Bronchial epithelial cell (primary cell): Measurements from ENCODE around the gene OGDHL. TPM values are rescaled to one million over a fixed set of nuclear protein-coding genes. Genes with fewer than 3 reads are reported as not detected.

Source experiments
- DNase-seq: peaks from one replicate; pipeline ENCODE4 v3.0.0-alpha.2; 2010; ENCODE audit warnings: low read depth
- FAIRE-seq: peaks from 2 replicates; lab custom pipeline; 2011; peaks lifted over from hg19 to GRCh38; lab: Jason Lieb, UNC
- H3K27me3 ChIP-seq: 2 replicates; pipeline ENCODE4 v1.5.1; 2011; ENCODE audit warnings: low read length; ENCODE audit not compliant: control insufficient read depth, insufficient read depth
- H3K36me3 ChIP-seq: 2 replicates; pipeline ENCODE4 v1.5.1; 2011; ENCODE audit warnings: low read length; ENCODE audit not compliant: control insufficient read depth, insufficient read depth
- H3K4me3 ChIP-seq: 2 replicates; pipeline ENCODE4 v1.5.1; 2011; ENCODE audit warnings: mild to moderate bottlenecking, low read depth, low read length, control low read depth
- total RNA-seq: library from RNA; depleted of rRNA; stranded (reverse); fragments of >200 nt; gene quantifications from 2 replicates; pipeline ENCODE4 v1.2.1, GENCODE V29; 2014
- TF ChIP-seq, protein P1 (sequence below): IDR thresholded peaks from 2 replicates; pipeline ENCODE4 v1.5.1; 2011; ENCODE audit warnings: mild to moderate bottlenecking, moderate library complexity, low read length, control low read depth, inconsistent platforms; ENCODE audit not compliant: insufficient read depth, severe bottlenecking

Gene OGDHL
- total RNA-seq, 1 donor from 2014 or later: not detected

GRCh38 chr10:49761201-49761788, 828 bp downstream of the OGDHL start:
- FAIRE-seq: no peak
- Histone ChIP-seq H3K27me3 (peaks cover 3% of the 10 kb centered on the region), H3K36me3 (no peaks in the 10 kb centered on the region), H3K4me3 (no peak overlapping the region)
- TF ChIP-seq, protein P1, sequence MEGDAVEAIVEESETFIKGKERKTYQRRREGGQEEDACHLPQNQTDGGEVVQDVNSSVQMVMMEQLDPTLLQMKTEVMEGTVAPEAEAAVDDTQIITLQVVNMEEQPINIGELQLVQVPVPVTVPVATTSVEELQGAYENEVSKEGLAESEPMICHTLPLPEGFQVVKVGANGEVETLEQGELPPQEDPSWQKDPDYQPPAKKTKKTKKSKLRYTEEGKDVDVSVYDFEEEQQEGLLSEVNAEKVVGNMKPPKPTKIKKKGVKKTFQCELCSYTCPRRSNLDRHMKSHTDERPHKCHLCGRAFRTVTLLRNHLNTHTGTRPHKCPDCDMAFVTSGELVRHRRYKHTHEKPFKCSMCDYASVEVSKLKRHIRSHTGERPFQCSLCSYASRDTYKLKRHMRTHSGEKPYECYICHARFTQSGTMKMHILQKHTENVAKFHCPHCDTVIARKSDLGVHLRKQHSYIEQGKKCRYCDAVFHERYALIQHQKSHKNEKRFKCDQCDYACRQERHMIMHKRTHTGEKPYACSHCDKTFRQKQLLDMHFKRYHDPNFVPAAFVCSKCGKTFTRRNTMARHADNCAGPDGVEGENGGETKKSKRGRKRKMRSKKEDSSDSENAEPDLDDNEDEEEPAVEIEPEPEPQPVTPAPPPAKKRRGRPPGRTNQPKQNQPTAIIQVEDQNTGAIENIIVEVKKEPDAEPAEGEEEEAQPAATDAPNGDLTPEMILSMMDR: no peak
- DNase-seq: no peak

DNA sequence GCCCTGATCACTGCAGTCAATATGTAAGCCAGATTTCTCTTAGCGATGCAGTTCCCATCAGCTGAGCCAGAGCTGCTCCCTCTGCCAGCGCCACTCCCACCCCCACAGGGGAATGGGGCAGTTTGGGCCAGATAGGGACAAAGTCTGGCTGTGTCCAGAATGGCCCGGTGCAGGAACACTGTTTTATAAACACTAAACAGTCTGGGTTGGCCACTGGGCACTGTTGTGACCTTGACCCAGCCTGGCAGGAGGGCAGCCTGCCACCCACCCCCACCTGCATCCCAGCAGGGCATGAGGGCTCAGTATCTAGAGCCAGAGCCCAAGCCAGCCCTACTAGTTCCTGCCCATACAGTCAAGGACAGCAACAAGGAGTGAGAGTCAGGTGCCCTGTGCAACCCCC, 1.3 kb downstream of the OGDHL start:
- H3K36me3 ChIP-seq: no peaks in the 10 kb centered on the region
- TF ChIP-seq, protein P1: no peak
- H3K27me3 ChIP-seq: peaks cover 3% of the 10 kb centered on the region
- FAIRE-seq: no peak
- no peak overlapping the region for H3K4me3 ChIP-seq
- DNase-seq: no peak

- FAIRE-seq: no peak
- H3K4me3 ChIP-seq: no peak overlapping the region
- no peaks in the 10 kb centered on the region for H3K36me3 ChIP-seq
- TF ChIP-seq, protein P1: no peak
- peaks cover 3% of the 10 kb centered on the region for H3K27me3 ChIP-seq
- DNase-seq: no peak
Measured at GRCh38 chr10:49759787-49760551, 2.2 kb downstream of the OGDHL start.

DNA sequence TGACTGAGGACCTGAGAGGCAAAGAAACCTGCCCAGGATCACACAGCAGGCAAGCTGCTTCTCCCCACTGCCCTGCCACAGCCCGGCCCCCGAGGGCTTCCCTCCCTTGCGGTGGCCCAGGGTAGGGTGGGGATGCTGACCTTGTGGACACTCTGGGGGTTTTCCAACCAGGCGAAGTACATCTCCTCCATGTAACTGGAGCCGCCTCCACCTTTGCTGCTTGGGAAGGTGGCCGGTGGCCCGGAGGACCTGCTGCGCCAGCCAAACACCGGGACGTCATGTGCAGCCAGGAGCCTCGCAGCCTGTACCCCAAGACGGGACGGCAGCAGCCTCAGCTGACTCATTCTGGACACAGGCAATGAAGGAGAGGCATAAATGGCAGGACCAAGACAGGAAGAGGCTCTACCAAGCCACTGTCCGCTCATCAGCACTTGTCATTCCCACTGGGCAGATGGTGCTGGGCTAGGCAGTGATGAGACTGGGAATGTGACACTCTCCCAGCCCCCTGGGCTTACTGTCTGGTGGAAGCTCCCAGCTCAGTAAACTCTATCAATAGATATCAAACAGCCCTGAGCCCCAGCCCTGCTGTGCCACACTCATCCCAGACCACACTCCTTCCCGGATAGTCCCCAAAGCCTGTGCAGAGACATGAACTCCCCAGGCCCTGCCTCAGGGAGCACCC, 3.7 kb downstream of the OGDHL start:
- no peaks in the 10 kb centered on the region for H3K36me3 ChIP-seq
- TF ChIP-seq, protein P1: no peak
- DNase-seq (no peak), FAIRE-seq (no peak)
- H3K27me3 ChIP-seq: peaks cover 3% of the 10 kb centered on the region
- no peak overlapping the region for H3K4me3 ChIP-seq

- FAIRE-seq: no peak
- DNase-seq: no peak
- peaks cover 2% of the 10 kb centered on the region for H3K27me3 ChIP-seq
- TF ChIP-seq, protein P1: no peak
- no peaks in the 10 kb centered on the region for H3K36me3 ChIP-seq
- no peak overlapping the region for H3K4me3 ChIP-seq
Measured at GRCh38 chr10:49756641-49757040, 5.5 kb downstream of the OGDHL start.
